Sigmoid colon (tissue), 7 donors: ENCODE measurements around the gene UBE2QL1. TPM values are rescaled to one million over a fixed set of nuclear protein-coding genes. Genes with fewer than 3 reads are reported as not detected.

Experiments
- DNase-seq: peaks from one replicate; pipeline ENCODE4 v3.0.0-alpha.2; 2019
- H3K27ac ChIP-seq, 4 donors: fragments of 200-600 bp; sonication (generic); one replicate each; pipeline ENCODE4 v1.5.1; 2016 to 2019; ENCODE audit warnings: mild to moderate bottlenecking in 1 of 4
- H3K27me3 ChIP-seq, 3 donors: fragments of 200-600 bp; sonication (generic); one replicate each; pipeline ENCODE4 v1.5.1; 2019; ENCODE audit warnings: mild to moderate bottlenecking in 1 of 3
- H3K36me3 ChIP-seq, 4 donors: fragments of 200-600 bp; sonication (generic); one replicate each; pipeline ENCODE4 v1.5.1; 2016 to 2019
- H3K4me1 ChIP-seq, 4 donors: fragments of 200-600 bp; sonication (generic); one replicate each; pipeline ENCODE4 v1.5.1; 2017 to 2019
- H3K4me3 ChIP-seq, 4 donors: fragments of 200-600 bp; sonication (generic); one replicate each; pipeline ENCODE4 v1.5.1; 2017 to 2019; ENCODE audit warnings: mild to moderate bottlenecking in 2 of 4, moderate library complexity in 1 of 4
- H3K9me3 ChIP-seq, 4 donors: fragments of 200-600 bp in 3 of 4; sonication (generic) in 3 of 4; one replicate each; pipeline versions ENCODE4 v1.5.1 to v1.6.1; 2013 to 2019
- EP300 ChIP-seq, 4 donors: sonication (generic); formaldehyde crosslinking; IDR thresholded peaks; one replicate each; pipeline ENCODE4 v1.6.1; 2017; ENCODE audit warnings: antibody characterized with exemption in 4 of 4
- POLR2A ChIP-seq, 2 donors: fragments of 450-650 bp; IDR thresholded peaks; one replicate each; pipeline ENCODE4 v1.6.1; 2016; ENCODE audit warnings: antibody characterized with exemption in 2 of 2, mild to moderate bottlenecking in 2 of 2, moderate library complexity in 2 of 2
- POLR2AphosphoS5 ChIP-seq, 4 donors: sonication (generic); formaldehyde crosslinking; IDR thresholded peaks; one replicate each; pipeline ENCODE4 v1.6.1; 2017; ENCODE audit warnings: antibody characterized with exemption in 4 of 4
- WGBS, 2 donors: extraction: QIAGEN DNeasy Blood & Tissue Kit; methylation state at CpG; one replicate each; pipeline ENCODE4 v1.1.7; 2013; 5-methylcytosine and 5-hydroxymethylcytosine counted together
- intact Hi-C: fragments of 100-400 bp; cut with DNase I; formaldehyde crosslinking; loops from one replicate; pipeline ENCODE4 v1.15.1; 2023
- polyA plus RNA-seq, 3 donors: library from polyadenylated mRNA; stranded (reverse); fragments of 200-250 nt; gene quantifications; one replicate each; pipeline ENCODE4 v1.2.3, GENCODE V29; 2013
- total RNA-seq, 4 donors: library from RNA; depleted of rRNA; stranded (reverse); fragments of >200 nt; gene quantifications; one replicate each; pipeline ENCODE4 v1.1.0, GENCODE V29; 2016
- TF ChIP-seq, protein P1 (sequence below), 4 experiments: fragments of 450-650 bp in 3 of 4; fragments of 200-600 bp in 1 of 4; IDR thresholded peaks; one replicate each; pipeline ENCODE4 v1.5.1; 2016 to 2019; ENCODE audit warnings: antibody characterized with exemption in 4 of 4, mild to moderate bottlenecking in 3 of 4, moderate library complexity in 2 of 4
- donor health status: healthy with polysubstance abuse.
- donor health status: Bipolar disorder and iron deficiency.
- donor health status: healthy.

The UBE2QL1 gene
- total and polyA plus RNA-seq, 7 donors, result under 0.01 to 5.5 (median 3.6) TPM

DNA sequence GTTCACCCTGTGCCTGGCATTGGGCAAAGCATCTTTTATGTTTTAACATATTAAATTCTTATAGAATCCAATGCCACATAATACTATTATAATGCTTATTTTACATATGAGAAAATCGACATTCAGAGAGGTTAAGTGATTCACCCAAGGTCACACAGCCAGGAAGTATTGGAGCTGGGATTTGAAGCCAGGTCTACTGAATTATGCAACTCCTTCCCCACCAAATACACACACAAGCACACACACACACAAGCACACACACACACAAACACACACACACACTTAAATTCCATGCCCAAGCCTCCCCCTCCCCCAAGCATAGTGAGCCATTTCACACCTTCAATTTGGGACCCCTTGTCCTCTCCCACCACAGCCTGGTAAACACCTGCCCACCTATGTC lies 37.4 kb downstream of the UBE2QL1 start:
- no peak overlapping the region for H3K4me3 ChIP-seq
- no peak for DNase-seq
- no peak overlapping the region for H3K27ac ChIP-seq
- WGBS, 2 donors, result 73 to 79% methylated on average over 1 of the region's 1 CpG
- TF ChIP-seq POLR2A (IDR thresholded peaks at IDR 0.05), result no peak
- TF ChIP-seq EP300 (IDR thresholded peaks at IDR 0.05), result no peak
- TF ChIP-seq POLR2AphosphoS5 (IDR thresholded peaks at IDR 0.05), result no peak
- TF ChIP-seq, protein P1, sequence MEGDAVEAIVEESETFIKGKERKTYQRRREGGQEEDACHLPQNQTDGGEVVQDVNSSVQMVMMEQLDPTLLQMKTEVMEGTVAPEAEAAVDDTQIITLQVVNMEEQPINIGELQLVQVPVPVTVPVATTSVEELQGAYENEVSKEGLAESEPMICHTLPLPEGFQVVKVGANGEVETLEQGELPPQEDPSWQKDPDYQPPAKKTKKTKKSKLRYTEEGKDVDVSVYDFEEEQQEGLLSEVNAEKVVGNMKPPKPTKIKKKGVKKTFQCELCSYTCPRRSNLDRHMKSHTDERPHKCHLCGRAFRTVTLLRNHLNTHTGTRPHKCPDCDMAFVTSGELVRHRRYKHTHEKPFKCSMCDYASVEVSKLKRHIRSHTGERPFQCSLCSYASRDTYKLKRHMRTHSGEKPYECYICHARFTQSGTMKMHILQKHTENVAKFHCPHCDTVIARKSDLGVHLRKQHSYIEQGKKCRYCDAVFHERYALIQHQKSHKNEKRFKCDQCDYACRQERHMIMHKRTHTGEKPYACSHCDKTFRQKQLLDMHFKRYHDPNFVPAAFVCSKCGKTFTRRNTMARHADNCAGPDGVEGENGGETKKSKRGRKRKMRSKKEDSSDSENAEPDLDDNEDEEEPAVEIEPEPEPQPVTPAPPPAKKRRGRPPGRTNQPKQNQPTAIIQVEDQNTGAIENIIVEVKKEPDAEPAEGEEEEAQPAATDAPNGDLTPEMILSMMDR (IDR thresholded peaks at IDR 0.05), result no peak
- intact Hi-C loops, result no loop called here
- no peaks in the 10 kb centered on the region for H3K27me3 ChIP-seq
- H3K9me3 ChIP-seq, result no peaks in the 10 kb centered on the region
- H3K4me1 ChIP-seq, result no peaks in the 10 kb centered on the region
- no peaks in the 10 kb centered on the region for H3K36me3 ChIP-seq

DNA sequence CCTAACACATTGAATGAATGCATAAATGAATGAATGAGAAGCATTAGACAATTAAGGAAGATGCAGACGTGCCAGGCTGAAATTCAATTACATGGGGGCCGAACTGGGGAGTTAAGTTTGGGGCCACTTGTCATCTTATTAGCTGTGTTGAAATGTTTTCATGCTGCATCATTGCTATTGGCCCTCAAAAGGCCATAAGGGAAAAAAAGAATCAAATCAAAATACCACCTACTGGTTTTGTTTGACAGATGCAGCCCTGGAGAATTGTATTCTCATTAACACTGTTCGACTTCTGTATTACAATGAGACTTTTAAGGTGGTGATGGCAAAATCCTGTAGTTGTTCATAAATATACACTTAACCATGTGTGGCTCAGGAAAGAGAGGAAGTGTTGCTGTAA lies 38.4 kb downstream of the UBE2QL1 start:
- H3K27me3 ChIP-seq, result no peaks in the 10 kb centered on the region
- H3K4me1 ChIP-seq, result no peaks in the 10 kb centered on the region
- peaks cover 0 to 7% (median 0%) of the 10 kb centered on the region in 4 donors for H3K36me3 ChIP-seq
- intact Hi-C loops, result no loop called here
- DNase-seq, result no peak
- WGBS, 2 donors, result 52 to 55% methylated on average over 3 of the region's 3 CpGs
- TF ChIP-seq POLR2A (IDR thresholded peaks at IDR 0.05), result no peak
- no peak for TF ChIP-seq POLR2AphosphoS5 (IDR thresholded peaks at IDR 0.05)
- TF ChIP-seq, protein P1 (IDR thresholded peaks at IDR 0.05), result no peak
- no peak for TF ChIP-seq EP300 (IDR thresholded peaks at IDR 0.05)
- H3K27ac ChIP-seq, result no peak overlapping the region
- no peak overlapping the region for H3K4me3 ChIP-seq
- no peaks in the 10 kb centered on the region for H3K9me3 ChIP-seq

DNA sequence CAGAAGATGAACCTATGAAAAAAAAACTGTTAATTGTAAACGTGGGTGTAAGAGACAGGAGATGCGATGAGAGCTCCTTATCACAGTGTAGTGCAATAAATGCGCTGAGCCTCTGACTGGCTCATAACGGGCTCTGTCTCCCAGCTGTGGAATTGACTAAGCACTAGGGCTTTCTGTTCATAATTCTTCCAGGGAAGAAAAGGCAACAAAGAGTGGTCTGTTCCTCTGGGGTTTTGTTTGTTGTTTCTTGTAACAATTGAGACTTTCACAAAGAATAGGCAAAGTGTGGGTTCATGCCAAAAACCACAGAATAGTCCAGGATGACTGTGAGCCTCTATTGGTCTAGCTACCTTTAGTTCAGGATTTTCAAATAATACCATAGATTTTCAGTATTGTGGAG lies 39.4 kb downstream of the UBE2QL1 start:
- 11 to 42% methylated on average over 4 of the region's 4 CpGs for WGBS, 2 donors

DNA sequence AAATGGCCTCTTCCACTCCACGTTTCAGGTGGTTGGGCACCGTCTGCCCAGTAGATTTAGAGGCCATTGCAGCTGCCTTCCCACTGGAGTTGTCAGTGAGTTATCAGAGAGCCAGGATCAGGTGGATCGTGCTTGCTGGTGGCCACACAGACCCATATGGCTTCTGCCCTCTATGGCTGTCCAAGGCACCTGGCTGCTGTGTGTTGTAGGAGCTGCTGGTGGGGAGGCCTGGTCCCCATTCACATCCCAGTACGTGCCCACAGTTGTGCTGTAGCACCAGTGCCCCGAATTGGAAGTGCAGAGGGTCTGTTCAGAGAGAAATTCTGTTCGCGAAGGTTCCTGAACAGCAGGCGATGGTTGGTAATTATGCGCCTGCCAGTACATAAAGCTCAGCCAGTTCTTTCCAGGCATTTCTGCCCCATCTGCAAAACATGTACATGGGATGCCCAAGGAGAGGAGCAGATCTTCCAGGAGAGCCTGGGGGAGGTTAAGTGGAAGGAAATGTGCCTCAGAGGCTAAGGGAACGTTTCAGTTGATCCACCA lies 41.1 kb downstream of the UBE2QL1 start:
- Histone ChIP-seq H3K27me3 (no peaks in the 10 kb centered on the region), H3K36me3 (peaks cover 0 to 12% (median 0%) of the 10 kb centered on the region in 4 donors), H3K27ac (no peak overlapping the region), H3K4me1 (no peaks in the 10 kb centered on the region), H3K4me3 (no peak overlapping the region), H3K9me3 (no peaks in the 10 kb centered on the region)
- TF ChIP-seq, protein P1 (IDR thresholded peaks at IDR 0.05), result no peak
- TF ChIP-seq POLR2AphosphoS5 (IDR thresholded peaks at IDR 0.05) (no peak), POLR2A (IDR thresholded peaks at IDR 0.05) (no peak), EP300 (IDR thresholded peaks at IDR 0.05) (no peak)
- no peak for DNase-seq
- 84 to 87% methylated on average over 10 of the region's 10 CpGs for WGBS, 2 donors
- intact Hi-C loops, result no loop called here

More for the DNA sequence above, 39.4 kb downstream of the UBE2QL1 start:
- Histone ChIP-seq H3K36me3 (peaks cover 0 to 12% (median 0%) of the 10 kb centered on the region in 4 donors), H3K9me3 (no peaks in the 10 kb centered on the region), H3K27ac (no peak overlapping the region), H3K4me3 (no peak overlapping the region), H3K4me1 (no peaks in the 10 kb centered on the region), H3K27me3 (no peaks in the 10 kb centered on the region)
- TF ChIP-seq POLR2A (IDR thresholded peaks at IDR 0.05), result no peak
- no peak for TF ChIP-seq EP300 (IDR thresholded peaks at IDR 0.05)
- TF ChIP-seq POLR2AphosphoS5 (IDR thresholded peaks at IDR 0.05), result no peak
- TF ChIP-seq, protein P1 (IDR thresholded peaks at IDR 0.05), result no peak
- DNase-seq, result no peak
- intact Hi-C loops, result no loop called here

DNA sequence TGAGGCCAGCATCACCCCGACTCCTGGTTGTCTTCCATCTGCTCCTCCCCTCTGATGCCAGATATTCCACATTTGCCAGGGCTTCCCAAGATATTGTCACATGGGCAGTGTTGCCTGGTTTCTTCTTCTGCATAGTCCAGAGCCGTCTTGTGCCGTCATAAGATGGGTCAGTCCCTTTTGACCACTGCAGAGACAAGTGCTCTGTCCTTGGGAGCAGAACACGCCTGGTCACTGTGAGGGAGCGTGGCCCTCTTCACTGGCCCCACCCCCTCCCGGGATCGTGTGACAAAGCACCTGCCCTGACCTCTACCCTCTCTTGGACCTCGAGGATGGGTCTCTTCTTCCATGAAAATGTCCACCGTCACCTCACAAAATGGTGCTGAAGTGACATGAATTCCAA lies 41.6 kb downstream of the UBE2QL1 start:
- no peak overlapping the region for H3K4me3 ChIP-seq
- H3K27ac ChIP-seq, result no peak overlapping the region
- TF ChIP-seq POLR2AphosphoS5 (IDR thresholded peaks at IDR 0.05), result no peak
- no peaks in the 10 kb centered on the region for H3K4me1 ChIP-seq
- H3K27me3 ChIP-seq, result no peaks in the 10 kb centered on the region
- H3K36me3 ChIP-seq, result peaks cover 0 to 12% (median 0%) of the 10 kb centered on the region in 4 donors
- WGBS, 2 donors, result 70 to 82% methylated on average over 9 of the region's 9 CpGs
- intact Hi-C loops, result no loop called here
- no peaks in the 10 kb centered on the region for H3K9me3 ChIP-seq
- DNase-seq, result peak; percentile 25
